HG02588 (cell line): ENCODE results near the gene TMPRSS3.

ENCODE experiments used
- ATAC-seq: cut with Tn5 transposase; IDR thresholded peaks from one replicate; pipeline ENCODE4 v1.9.1; 2021; ENCODE audit warnings: mild to moderate bottlenecking, moderate library complexity; ENCODE audit not compliant: unreplicated experiment

The TMPRSS3 gene

DNA sequence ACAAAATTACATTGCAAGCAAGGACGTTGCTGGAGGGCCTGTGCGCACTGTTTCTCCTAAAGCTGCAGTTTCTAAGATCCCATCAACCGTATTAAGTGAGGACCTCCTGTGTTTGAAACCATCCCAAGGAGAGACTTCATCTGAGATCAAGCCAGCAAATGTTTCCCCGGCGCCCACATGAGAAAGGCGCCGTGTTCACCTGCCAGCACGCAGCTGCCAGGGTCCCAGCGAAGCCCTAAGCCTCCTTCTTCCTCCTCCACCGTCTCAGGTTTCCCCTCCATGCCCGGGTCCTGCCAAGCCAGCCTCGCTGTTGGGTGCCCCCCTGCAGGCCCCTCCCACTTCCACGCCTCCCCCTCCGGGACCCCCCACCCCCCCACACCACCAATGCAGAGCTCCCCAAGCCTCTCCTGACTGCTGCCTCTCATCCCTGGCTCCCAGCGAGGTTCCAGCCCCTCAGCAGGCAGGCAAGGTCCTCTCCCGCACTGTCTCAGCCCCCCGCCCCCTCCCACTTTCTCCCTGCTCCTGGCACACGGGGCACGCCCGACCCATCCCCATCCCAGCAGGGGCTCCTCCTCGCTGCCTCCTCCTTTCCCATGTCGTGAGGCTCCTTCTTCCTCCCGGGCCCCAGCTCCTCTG, 20.9 kb downstream of the TMPRSS3 start:
- ATAC-seq, result no peak

DNA sequence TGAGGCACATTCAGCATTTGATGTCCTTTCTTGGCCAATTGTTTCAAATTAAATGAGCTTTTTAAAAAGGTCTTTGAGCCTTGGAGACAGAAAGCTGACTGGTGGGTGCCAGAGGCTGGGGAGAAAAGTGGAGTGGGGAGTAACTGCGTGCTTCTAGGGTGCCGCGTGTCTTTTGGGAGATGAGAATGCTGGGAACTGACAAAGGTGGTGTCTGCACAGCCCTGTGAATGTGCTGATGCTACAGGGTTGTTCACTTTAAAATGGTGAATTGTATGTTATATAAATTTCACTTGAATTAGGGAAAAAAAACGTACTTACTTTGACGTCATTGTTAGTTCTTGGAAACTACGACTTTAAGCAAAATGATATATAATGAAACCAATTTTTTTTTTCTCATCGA, 21.4 kb downstream of the TMPRSS3 start:
- no peak for ATAC-seq

DNA sequence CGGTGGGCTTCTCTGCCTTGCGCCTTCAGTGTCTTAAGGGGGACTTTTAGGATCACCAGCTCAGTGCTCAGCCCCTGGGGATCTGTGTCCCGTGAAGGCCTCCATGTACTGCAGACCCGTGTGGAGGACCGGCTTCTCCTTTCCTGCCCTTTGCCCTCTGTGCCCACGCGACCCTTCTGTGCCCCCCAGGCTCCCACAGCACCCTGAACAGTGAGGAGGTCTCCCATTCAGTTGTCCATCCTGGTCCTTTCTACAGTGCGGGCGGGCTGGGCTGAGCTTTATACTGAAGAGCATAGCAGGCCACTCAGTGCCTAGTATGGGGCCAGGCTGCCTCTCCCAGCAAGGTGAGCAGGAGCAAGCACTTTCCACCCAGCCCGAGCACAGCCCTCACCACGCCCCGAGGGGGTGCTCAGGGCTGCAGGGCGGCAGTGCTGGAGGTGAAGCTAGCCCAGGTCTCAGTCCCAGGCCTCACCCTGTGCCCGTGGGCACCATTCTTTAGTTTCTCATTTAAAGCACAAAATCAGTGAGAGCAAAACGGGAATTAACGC, 21.9 kb downstream of the TMPRSS3 start:
- ATAC-seq, result no peak

DNA sequence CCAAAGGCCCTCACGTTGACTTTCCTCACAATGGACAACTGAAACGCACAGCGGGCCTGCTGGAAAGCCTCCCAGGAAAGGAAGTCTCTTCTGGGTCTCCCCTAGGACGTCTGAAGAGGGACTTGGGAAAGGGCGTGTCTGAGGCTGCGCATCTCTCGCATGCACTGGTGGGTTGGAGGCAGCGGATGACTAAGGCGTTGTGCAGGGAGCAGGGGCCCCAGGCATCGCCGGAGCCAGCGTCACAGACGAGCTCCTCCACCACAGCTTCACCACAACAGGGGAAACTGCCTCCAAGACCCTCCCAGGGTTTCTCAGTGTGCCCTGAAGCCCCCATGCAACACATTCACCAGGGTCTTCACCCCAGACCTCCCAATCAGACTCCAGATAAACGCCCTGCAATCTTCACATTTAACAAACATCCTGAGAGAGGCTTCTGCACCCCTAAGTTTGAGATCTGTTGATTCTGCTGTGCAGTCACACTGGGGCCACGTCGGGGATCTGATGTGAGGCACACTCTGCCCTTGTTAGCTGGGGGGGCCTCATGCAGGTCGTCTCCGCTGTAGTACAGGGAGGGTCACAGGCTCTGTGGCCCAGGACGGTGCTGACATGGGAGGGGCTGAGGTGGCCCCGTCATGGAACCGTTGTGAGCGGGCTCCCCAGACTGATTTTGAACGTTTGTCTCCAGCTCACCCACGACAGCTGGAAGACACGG, 22.5 kb downstream of the TMPRSS3 start:
- ATAC-seq, result no peak

DNA sequence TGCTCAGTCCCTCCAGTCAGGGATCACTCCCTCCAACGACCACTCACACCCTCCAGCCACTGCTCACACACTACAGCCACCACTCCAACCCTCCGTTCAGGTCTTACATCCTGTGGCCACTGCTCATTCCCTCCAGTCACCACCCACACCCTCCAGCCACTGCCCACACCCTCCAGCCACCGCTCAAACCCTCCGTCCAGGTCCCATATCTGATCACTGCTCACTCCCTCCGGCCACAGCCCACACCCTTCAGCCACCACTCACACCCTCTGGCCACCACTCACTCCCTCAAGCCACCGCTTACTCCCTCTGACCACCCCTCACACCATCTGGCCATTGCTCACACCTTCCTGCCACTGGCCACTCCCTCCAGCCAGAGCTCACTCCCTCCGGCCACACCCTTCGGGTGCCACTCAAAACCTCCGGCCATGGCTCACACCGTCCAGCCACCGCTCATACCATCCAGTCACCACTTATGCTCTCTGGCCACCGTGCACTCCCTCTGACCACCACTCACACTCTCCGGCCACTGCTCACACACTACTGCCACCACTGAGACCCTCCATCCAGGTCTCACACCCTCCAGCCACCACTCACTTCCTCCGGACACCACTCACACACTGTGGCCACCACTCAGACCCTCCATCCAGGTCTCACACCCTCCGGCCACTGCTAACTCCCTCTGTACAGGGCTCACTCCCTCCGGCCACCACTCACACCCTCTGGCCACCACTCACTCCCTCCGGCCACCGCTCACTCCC, 24.8 kb downstream of the TMPRSS3 start:
- ATAC-seq, result no peak

DNA sequence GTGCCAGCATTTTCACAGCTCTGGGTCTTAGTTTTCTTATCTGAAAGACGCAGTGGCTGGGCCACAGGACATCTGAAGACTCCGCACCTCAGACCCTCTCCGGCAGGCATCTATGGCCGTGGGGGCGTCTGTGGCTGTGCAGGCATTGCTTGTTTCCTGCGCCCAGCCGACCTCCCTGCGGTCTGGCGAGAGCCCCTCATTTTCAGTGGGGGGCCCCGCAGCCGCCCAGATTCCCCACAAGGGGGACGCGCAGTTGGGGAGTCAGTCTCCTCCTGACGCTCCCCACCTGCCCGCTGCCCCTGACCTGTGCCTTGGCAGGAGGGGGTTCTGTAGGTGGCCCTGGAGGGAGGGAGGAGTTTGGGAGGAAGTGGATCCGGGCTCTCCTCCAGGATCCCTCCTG, 26.0 kb downstream of the TMPRSS3 start:
- no peak for ATAC-seq

DNA sequence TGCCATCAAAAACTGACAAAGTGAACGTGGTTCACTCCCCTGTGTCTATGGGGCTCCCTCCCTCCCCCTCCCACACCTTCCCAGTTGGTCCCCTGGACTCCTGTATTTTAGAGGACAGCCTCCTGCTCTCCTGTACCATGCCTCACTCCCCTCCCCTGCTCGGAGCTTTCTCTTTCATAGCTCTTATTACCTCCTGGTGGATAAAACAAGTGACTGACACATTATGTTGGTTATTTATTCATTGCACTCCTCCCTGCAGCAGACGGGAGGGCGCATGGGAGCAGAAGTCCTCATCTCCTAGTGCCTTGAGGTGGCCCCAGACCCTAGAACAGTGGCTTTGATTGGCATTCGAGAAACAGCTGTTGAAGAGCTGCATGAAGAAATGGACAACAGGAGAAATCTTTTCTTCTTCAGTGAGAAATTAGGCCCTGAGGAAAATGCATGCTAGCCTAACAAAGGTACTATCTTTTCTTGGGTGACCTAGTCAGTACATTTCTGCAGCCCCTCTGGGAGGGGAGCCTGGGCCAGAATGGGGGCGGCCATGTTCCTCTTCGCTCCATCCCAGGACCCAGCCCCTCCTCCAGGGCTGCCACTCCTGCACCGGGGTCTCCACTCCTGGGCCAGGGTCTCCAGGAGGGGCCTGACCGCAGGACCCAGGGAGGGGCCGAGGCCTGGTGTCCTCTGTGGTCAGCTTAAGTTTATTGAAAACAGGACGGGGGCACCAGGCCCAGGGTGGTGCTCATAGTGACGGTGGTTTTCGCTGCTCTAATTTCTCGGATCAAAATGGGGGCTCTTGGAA, 28.3 kb downstream of the TMPRSS3 start:
- ATAC-seq, result no peak

DNA sequence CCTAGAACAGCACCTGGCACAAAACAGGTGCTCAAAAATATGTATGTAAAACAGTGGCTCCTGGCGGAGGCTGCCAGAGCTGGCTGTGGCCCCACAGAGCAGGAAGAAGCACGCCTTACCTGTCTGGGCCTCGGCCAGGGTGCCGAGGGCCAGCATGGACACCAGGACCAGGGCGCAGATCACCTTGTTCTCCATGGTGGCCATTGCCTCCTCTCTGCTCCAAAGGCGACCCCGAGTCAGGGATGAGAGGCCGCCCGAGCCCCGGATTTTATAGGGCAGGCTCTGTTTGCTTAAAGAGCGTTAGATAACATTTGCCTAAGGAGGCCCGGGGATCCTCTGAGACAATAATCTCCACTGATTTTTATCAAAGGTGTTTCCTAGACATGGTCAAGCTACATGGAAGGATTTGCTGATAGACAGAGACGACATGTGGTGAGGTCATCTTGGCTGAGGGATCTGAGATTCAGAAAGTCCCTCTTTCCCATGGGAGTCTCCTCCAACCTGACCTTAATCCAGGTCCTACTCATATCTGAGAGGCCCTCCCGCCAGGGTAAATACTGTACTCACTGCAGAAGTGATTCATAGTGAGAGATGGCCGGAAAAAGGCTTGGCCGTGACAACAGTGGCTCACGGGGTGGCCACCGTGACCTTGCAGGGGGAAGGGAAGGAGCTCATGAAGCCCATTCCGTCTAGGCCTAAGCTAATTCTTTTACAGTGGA, 29.4 kb downstream of the TMPRSS3 start, which contains the start of gene TFF1:
Gene TFF1 (minus strand): TSS at position 244 of the 719 bp plus-strand sequence. CDS start 40 bp downstream, at position 204.
- ATAC-seq, result no peak

DNA sequence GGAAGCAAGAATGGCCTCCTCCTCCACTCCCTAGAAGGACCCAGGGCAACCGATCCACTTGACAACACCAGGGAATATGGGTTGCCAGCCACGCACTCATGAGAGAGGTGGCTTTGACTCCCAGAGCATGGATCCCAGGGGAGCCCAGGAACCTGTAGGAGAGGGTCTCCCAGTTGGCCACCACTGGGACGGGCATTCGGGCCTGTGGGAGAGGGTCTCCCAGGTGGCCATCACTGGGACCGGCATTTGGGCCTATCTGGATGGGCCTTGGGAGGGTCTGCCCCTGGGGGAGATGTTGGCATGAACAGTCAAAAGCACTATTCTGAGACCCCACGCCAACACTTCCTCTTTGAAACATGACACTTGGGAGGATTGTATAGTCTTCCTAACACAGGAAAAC, 30.1 kb downstream of the TMPRSS3 start:
- ATAC-seq, result no peak

DNA sequence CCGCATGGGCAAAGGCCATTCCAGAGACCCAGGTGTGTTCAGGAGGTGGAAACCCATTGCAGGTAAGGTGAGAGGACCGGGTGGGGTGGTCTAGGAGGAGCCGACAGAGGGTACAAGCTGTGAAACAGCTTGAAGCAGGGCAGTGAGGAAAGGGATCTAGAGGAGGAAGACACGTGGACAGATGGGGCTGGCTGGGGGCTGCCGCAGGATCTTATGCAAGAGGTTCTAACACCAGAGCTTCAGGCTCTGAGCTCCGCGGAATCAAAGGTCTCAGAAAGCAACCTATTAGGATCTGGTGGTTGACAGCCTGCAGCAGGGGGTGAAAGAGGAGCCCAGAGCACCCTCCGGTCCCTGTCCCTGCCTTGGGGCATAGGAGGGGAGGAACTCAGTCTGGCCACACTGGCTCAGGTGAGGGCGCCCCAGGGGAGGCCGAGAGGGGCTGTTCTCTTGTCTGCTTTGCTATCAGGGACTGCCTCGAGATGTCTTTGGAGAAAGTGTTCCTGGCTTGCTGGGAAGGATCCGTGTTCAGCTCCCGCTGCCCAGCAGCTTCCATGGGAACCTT, 31.5 kb downstream of the TMPRSS3 start:
- ATAC-seq, result no peak

DNA sequence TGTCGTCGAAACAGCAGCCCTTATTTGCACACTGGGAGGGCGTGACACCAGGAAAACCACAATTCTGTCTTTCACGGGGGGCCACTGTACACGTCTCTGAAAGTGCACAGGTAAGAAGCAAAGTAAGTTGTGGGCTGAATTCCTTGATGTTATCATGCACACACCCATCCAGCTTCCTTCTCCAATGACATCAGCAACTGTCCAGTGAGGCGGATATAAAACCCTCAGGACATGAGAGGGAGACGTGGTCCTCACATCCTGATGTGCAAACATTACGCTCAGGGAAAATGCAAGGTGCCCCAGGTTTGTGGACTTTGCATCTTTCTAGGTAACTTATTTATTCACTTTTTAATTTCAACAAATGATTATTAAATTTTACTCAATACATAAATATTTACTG, 32.5 kb downstream of the TMPRSS3 start:
- ATAC-seq, result no peak

DNA sequence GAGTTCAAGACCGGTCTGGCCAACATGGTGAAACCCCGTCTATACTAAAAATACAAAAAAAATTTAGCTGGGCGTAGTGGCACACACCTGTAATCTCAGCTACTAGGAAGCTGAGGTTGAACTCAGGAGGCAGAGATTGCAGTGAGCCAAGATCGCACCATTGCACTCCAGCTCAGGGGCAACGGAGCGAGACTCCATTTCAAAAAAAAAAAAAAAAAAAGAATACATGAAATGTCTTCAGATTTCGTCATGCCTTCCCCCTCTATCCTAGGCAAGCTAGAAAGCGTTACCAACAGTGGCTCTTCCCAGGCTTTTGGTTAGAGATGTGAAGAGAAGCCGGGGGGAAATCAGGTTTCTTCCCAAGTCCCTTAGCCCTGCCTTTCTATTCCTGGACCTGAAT, 33.2 kb downstream of the TMPRSS3 start:
- ATAC-seq, result no peak

DNA sequence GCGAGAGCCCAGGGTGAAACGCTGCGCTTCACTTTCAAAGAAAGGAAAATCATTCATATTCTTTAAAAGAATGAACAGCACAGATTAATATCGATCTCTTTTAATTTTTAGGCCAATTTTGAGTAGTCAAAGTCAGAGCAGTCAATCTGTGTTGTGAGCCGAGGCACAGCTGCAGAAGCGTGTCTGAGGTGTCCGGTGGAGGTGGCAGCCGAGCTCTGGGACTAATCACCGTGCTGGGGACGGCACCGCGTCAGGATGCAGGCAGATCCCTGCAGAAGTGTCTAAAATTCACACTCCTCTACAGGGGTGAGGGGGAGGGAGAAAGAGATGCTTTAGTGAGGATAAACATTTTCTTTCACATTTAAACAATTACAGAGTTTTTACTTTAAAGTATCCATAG, 33.7 kb downstream of the TMPRSS3 start:
- no peak for ATAC-seq

DNA sequence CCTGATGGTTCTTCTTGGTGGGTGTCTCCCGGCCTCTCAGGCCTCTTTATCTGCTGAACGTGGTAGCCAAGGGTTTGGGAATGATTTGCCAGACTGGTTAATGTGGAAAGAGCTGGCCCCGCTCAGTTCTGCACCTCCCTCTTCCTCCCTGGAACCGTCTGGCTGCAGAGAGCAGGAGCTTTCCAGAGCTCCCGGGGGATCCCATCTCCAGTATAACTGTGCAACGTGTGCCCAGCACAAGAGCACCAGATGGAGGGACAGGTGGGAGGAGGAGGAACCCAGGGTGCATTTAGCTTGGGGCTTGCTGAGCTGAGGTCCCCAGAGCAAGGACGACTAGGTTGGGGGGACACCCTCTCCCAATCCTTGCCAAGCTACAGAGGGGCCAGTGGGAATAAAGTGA, 34.6 kb downstream of the TMPRSS3 start:
- ATAC-seq, result no peak

DNA sequence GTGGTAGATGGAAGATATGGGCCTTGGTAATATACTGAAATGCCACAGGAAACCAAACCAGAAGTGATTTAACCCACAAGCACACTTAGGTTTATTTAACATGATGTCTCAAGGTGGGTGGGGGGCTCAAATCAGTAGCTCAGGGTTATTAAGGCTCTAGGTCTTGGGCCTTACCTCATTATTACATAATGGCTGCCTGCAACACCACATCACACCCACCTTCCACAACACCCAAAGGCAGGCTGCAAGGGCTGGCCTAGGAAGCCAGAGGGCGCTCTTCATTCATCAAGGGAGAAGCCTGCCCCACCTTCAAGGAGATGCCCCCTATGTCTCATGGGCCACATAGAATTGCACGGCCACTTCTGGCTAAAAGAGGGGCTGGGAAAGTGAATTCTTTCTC, 35.5 kb downstream of the TMPRSS3 start:
- no peak for ATAC-seq

DNA sequence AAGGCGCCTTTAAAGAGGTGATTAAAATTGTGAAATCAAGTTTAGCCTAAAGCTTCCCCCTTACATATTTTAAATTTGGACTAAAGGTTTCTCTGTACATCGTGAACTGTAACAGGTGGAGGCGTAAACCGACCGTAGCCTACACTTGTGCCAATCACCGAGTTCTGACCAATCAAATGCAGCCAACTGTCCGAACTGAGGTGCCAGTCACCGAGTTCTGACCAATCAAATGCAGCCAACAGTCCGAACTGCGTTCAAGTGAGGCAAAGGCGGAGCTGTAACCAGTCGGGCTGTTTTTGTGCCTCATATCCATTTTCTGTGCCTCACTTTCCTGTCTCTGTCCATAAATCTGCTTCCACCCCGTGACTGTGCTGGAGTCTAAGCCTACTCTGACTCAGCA, 36.9 kb downstream of the TMPRSS3 start:
- ATAC-seq, result no peak

DNA sequence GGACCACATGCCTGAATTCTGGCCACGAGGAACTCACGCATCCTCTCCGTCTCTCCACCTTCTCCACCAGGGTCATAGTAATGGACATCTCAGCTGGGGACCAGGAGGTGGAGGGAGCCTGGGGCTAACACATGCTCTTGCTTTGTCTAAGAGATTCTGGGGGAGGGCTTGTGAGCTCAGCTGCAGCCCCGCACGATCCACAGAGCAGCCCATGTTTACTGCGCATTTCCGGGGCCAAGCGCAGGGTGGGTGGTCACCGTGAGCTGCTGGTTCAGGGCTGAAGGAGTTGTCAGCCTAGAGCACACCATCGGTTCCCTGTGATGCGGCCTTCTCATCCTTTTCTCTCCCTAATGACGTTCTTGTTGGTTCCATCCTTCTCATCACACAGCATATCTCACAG, 37.6 kb downstream of the TMPRSS3 start:
- no peak for ATAC-seq

DNA sequence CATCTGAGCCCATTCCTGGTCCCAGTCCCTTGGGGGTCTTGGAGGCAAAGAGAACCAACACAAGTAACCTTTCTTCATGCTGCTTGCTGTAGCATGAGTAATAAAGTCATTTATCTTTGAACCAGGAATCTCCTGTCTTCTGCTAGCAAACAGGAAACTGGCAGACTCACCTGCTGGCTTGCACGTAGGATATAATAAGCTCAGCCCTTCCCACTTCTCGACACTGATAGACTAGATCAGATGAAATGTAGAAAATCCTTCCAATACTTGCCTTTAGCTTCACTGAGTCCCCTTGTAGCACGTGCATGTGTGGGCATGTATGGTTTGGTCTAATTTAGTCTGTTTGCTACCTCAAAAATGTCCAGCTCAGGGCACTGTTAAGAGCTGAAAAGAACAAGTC, 38.5 kb downstream of the TMPRSS3 start:
- no peak for ATAC-seq

DNA sequence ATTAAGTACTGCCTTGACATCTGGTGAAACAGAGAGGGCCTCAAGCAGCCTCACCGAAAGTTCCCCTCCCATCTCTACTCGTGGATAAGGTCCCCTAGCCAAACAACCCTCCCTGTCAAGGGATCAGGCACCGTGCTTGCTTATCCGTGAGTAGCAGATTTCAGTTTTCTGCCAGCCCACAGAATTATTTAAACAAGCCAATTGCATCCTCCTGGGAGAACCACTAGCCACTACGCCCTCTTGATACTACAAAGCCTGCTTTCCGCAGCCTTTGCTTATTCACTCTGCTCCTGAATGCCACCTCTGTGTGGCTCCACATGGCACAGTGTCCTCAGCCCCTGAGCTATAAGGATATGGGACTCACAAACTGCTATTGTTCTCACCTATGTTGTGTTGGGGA, 39.2 kb downstream of the TMPRSS3 start:
- no peak for ATAC-seq

DNA sequence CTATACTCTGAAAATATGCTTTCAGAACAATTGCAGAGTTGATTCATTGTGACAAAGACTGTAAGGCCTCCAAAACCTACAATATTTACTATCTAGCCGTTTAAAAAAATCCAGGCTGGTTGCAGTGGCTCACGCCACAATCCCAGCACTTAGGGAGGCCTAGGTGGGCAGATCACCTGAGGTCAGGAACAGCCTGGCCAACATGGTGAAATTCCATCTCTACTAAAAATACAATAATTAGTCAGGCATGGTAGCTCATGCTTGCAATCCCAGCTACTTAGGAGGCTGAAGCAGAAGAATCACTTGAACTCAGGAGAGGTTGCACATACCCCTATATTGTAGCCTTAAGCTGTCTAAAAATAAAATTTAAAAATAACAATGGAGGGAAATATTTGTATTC, 39.8 kb downstream of the TMPRSS3 start:
- ATAC-seq, result no peak
